HepG2 (cell line): ENCODE results near the gene DBN1. TPM values are rescaled to one million over a fixed set of nuclear protein-coding genes. Genes with fewer than 3 reads are reported as not detected.
A peak's percentile ranks its signal among the peaks of the same experiment; 100 is the strongest.

Source experiments
- AHR ChIP-seq: IDR thresholded peaks from 2 replicates; pipeline ENCODE4 v1.6.1; 2018; ENCODE audit warnings: missing genetic modification reagents, missing compliant biosample characterization
- EP300 ChIP-seq, 3 experiments: sonication (generic) in 1 of 3; formaldehyde crosslinking in 1 of 3; IDR thresholded peaks; 2 replicates each; pipeline versions ENCODE4 v1.5.1 to v1.6.1; 2011 to 2020; ENCODE audit warnings: low read depth in 2 of 3, low read length in 2 of 3, borderline replicate concordance in 1 of 3, improper control_type of control experiment in 1 of 3, mild to moderate bottlenecking in 1 of 3, missing genetic modification reagents in 1 of 3, moderate library complexity in 1 of 3
- HES4 ChIP-seq: sonication (generic); formaldehyde crosslinking; IDR thresholded peaks from 2 replicates; pipeline ENCODE4 v1.9.0; 2021; ENCODE audit warnings: mild to moderate bottlenecking, missing genetic modification reagents, borderline replicate concordance
- HIC2 ChIP-seq: sonication (generic); formaldehyde crosslinking; IDR thresholded peaks from 2 replicates; pipeline ENCODE4 v1.9.0; 2022; ENCODE audit warnings: low read depth, missing genetic modification reagents
- MAFK ChIP-seq, 2 experiments: IDR thresholded peaks in 1 of 2; conservative IDR thresholded peaks in 1 of 2; 2 replicates each; pipeline ENCODE4 v1.6.1; 2011; ENCODE audit warnings: improper control_type of control experiment in 2 of 2, low read length in 2 of 2
- MATR3 ChIP-seq: sonication (generic); formaldehyde crosslinking; IDR thresholded peaks from 2 replicates; pipeline ENCODE4 v1.4.0; 2020; ENCODE audit warnings: missing genetic modification reagents
- MED1 ChIP-seq: sonication (generic); formaldehyde crosslinking; IDR thresholded peaks from 2 replicates; pipeline ENCODE4 v1.4.0; 2020; ENCODE audit warnings: missing genetic modification reagents
- NRL ChIP-seq: sonication (generic); formaldehyde crosslinking; IDR thresholded peaks from 2 replicates; pipeline ENCODE4 v1.5.0; 2020; ENCODE audit warnings: missing genetic modification reagents, mild to moderate bottlenecking, moderate library complexity, borderline replicate concordance
- PLRG1 ChIP-seq: fragments of 450-650 bp; conservative IDR thresholded peaks from 2 replicates; pipeline ENCODE4 v1.6.1; 2016
- RXRA ChIP-seq: sonication (generic); formaldehyde crosslinking; IDR thresholded peaks from 2 replicates; pipeline ENCODE4 v1.5.1; 2020; ENCODE audit warnings: missing genetic modification reagents
- SNRNP70 ChIP-seq: fragments of 200-400 bp; formaldehyde crosslinking; IDR thresholded peaks from 2 replicates; pipeline ENCODE4 v1.6.1; 2017; ENCODE audit warnings: mild to moderate bottlenecking, low read depth, low read length, moderate library complexity
- SP1 ChIP-seq, 2 experiments: fragments of 450-650 bp in 1 of 2; sonication (generic) in 1 of 2; formaldehyde crosslinking in 1 of 2; IDR thresholded peaks; 2 replicates each; pipeline versions ENCODE4 v1.4.0 to v1.6.1; 2016 to 2020; ENCODE audit warnings: missing genetic modification reagents in 1 of 2
- THRA ChIP-seq: sonication (generic); formaldehyde crosslinking; IDR thresholded peaks from 2 replicates; pipeline ENCODE4 v1.4.0; 2020; ENCODE audit warnings: missing genetic modification reagents, borderline replicate concordance
- TMF1 ChIP-seq: sonication (generic); formaldehyde crosslinking; IDR thresholded peaks from 2 replicates; pipeline ENCODE4 v1.8.1; 2022; ENCODE audit warnings: low read depth, missing genetic modification reagents
- TOE1 ChIP-seq: sonication (generic); formaldehyde crosslinking; IDR thresholded peaks from 2 replicates; pipeline ENCODE4 v1.4.0; 2020; ENCODE audit warnings: mild to moderate bottlenecking, missing genetic modification reagents
- ZBTB7B ChIP-seq: sonication (generic); formaldehyde crosslinking; IDR thresholded peaks from 2 replicates; pipeline ENCODE4 v1.4.0; 2020; ENCODE audit warnings: missing genetic modification reagents
- ZNF747 ChIP-seq: sonication (generic); formaldehyde crosslinking; IDR thresholded peaks from 2 replicates; pipeline ENCODE4 v1.8.1; 2023; ENCODE audit warnings: missing genetic modification reagents, mild to moderate bottlenecking, borderline replicate concordance
- ZNF761 ChIP-seq: sonication (generic); formaldehyde crosslinking; conservative IDR thresholded peaks from 2 replicates; pipeline ENCODE4 v1.4.0; 2020; ENCODE audit warnings: mild to moderate bottlenecking, missing genetic modification reagents
- ZSCAN25 ChIP-seq: sonication (generic); formaldehyde crosslinking; IDR thresholded peaks from 2 replicates; pipeline ENCODE4 v1.8.0; 2022; ENCODE audit warnings: mild to moderate bottlenecking, missing genetic modification reagents
- polyA plus RNA-seq, 8 experiments: library from polyadenylated mRNA; depleted of rRNA in 3 of 8; stranded (reverse) in 7 of 8; unstranded in 1 of 8; fragments of >200 nt; fragmentation: Illumina TruSeq in 4 of 8; extraction: Trizol in 4 of 8; gene quantifications; 2 replicates each; pipeline versions ENCODE4 v1.2.1 to v1.2.3, GENCODE V29; 2011 to 2016; ENCODE audit warnings: low read depth in 4 of 8, missing spikeins in 1 of 8, mixed read lengths in 1 of 8; ENCODE audit not compliant: insufficient read depth in 1 of 8
- total RNA-seq, 5 experiments: library from RNA; depleted of rRNA; stranded (reverse); fragments of >200 nt; fragmentation: Illumina TruSeq; extraction: Trizol; gene quantifications; 2 replicates each; pipeline ENCODE4 v1.2.3, GENCODE V29; 2016; ENCODE audit warnings: low read depth in 1 of 5
- TF ChIP-seq, protein P1 (sequence below): sonication (generic); formaldehyde crosslinking; IDR thresholded peaks from 2 replicates; pipeline ENCODE4 v1.9.0; 2021; ENCODE audit warnings: missing genetic modification reagents, borderline replicate concordance
- TF ChIP-seq, protein P2 (sequence below): sonication (generic); formaldehyde crosslinking; IDR thresholded peaks from 2 replicates; pipeline ENCODE4 v1.4.0; 2020; ENCODE audit warnings: missing genetic modification reagents, mild to moderate bottlenecking, borderline replicate concordance
- TF ChIP-seq, protein P3 (sequence below): sonication (generic); formaldehyde crosslinking; IDR thresholded peaks from 2 replicates; pipeline ENCODE4 v1.8.0; 2022; ENCODE audit warnings: low read depth, missing genetic modification reagents

DBN1 gene
- total and polyA plus RNA-seq, 2 of the 13 experiments (the other 11 are each of a cell fraction or from before 2014, with no cell fraction given): 27.0 to 37.3 TPM

GRCh38 chr5:177477701-177478477, 4.5 kb upstream of the DBN1 start (continued):
- TF ChIP-seq, protein P1, sequence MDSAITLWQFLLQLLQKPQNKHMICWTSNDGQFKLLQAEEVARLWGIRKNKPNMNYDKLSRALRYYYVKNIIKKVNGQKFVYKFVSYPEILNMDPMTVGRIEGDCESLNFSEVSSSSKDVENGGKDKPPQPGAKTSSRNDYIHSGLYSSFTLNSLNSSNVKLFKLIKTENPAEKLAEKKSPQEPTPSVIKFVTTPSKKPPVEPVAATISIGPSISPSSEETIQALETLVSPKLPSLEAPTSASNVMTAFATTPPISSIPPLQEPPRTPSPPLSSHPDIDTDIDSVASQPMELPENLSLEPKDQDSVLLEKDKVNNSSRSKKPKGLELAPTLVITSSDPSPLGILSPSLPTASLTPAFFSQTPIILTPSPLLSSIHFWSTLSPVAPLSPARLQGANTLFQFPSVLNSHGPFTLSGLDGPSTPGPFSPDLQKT (CRISPR knock-in tag): no peak
- TF ChIP-seq ZNF761 (CRISPR knock-in tag) (no peak), MED1 (CRISPR knock-in tag) (0 out of 2 replicates have a peak, but pooled peaks have one; percentile 14), HIC2 (CRISPR knock-in tag) (0 out of 2 replicates have a peak, but pooled peaks have one; percentile 36), TMF1 (CRISPR knock-in tag) (no peak), NRL (0 out of 2 replicates have a peak, but pooled peaks have one; percentile 21), TOE1 (CRISPR knock-in tag) (no peak), AHR (CRISPR knock-in tag) (no peak), PLRG1 (no peak), ZSCAN25 (CRISPR knock-in tag) (0 out of 2 replicates have a peak, but pooled peaks have one; percentile 33), HES4 (no peak), EP300 (IDR thresholded peaks at IDR 0.05; ENCODE audit: low read depth in 2 of 2, low read length in 2 of 2) (no peak), EP300 (CRISPR knock-in tag; IDR thresholded peaks at IDR 0.05; ENCODE audit: borderline replicate concordance) (no peak), ZNF747 (CRISPR knock-in tag) (no peak), MAFK (conservative IDR thresholded peaks at IDR 0.05 in 1 of 2, IDR thresholded peaks at IDR 0.05 in 1 of 2; ENCODE audit: low read length in 2 of 2) (no peak), RXRA (CRISPR knock-in tag) (peak; percentile 74; the same call in 1 of the 2 replicates), SNRNP70 (no peak), SP1 (IDR thresholded peaks at IDR 0.05) (no peak), SP1 (CRISPR knock-in tag; IDR thresholded peaks at IDR 0.05) (0 out of 2 replicates have a peak, but pooled peaks have one; percentile 9), THRA (CRISPR knock-in tag) (no peak), MATR3 (CRISPR knock-in tag) (no peak), ZBTB7B (CRISPR knock-in tag) (no peak)
- TF ChIP-seq, protein P2, sequence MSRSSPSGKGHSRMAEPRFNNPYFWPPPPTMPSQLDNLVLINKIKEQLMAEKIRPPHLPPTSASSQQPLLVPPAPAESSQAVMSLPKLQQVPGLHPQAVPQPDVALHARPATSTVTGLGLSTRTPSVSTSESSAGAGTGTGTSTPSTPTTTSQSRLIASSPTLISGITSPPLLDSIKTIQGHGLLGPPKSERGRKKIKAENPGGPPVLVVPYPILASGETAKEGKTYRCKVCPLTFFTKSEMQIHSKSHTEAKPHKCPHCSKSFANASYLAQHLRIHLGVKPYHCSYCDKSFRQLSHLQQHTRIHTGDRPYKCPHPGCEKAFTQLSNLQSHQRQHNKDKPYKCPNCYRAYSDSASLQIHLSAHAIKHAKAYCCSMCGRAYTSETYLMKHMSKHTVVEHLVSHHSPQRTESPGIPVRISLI (CRISPR knock-in tag): no peak
- TF ChIP-seq, protein P3, sequence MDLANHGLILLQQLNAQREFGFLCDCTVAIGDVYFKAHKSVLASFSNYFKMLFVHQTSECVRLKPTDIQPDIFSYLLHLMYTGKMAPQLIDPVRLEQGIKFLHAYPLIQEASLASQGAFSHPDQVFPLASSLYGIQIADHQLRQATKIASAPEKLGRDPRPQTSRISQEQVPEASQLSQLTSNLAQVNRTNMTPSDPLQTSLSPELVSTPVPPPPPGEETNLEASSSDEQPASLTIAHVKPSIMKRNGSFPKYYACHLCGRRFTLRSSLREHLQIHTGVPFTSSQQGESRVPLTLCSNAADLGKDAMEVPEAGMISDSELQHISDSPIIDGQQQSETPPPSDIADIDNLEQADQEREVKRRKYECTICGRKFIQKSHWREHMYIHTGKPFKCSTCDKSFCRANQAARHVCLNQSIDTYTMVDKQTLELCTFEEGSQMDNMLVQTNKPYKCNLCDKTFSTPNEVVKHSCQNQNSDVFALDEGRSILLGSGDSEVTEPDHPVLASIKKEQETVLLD (CRISPR knock-in tag): no peak
